GM03348 (cell line): ENCODE results near the gene P4HTM.

ENCODE experiments used
- DNase-seq: peaks from one replicate; pipeline ENCODE4 v3.0.0; 2012; ENCODE audit warnings: low spot score

Gene P4HTM

GRCh38 chr3:48989796-48990635 is at the start of gene P4HTM:
TSS of gene P4HTM (plus strand) at chr3:48990241. CDS start at chr3:48990257, 16 bp downstream.
- peak; percentile 95 for DNase-seq

GRCh38 chr3:48945432-48945831 is 44.6 kb upstream of the P4HTM start:
- DNase-seq = no peak

- no peak for DNase-seq
These were observed 44.0 kb upstream of the P4HTM start for GRCh38 chr3:48945891-48946549.

GRCh38 chr3:48949376-48949717 is 40.7 kb upstream of the P4HTM start:
- peak; percentile 9 for DNase-seq

- no peak for DNase-seq
These were observed 40.0 kb upstream of the P4HTM start for GRCh38 chr3:48950051-48950450.

GRCh38 chr3:48951764-48952163 is 38.3 kb upstream of the P4HTM start:
- no peak for DNase-seq

GRCh38 chr3:48952510-48953118 is 37.4 kb upstream of the P4HTM start:
- no peak for DNase-seq

- no peak for DNase-seq
These were observed 32.9 kb upstream of the P4HTM start for GRCh38 chr3:48957006-48957705.

- peak; percentile 11 for DNase-seq
These were observed 29.1 kb upstream of the P4HTM start for GRCh38 chr3:48960841-48961413.

- DNase-seq = no peak
These were observed 27.7 kb upstream of the P4HTM start for GRCh38 chr3:48962340-48962739.

- no peak for DNase-seq
These were observed 27.1 kb upstream of the P4HTM start for GRCh38 chr3:48962939-48963338.

- no peak for DNase-seq
These were observed 26.4 kb upstream of the P4HTM start for GRCh38 chr3:48963591-48963990.

GRCh38 chr3:48966367-48966766 is 23.7 kb upstream of the P4HTM start:
- DNase-seq = no peak

GRCh38 chr3:48966876-48967361 is 23.1 kb upstream of the P4HTM start:
- DNase-seq = no peak

GRCh38 chr3:48970586-48970985 is 19.5 kb upstream of the P4HTM start:
- no peak for DNase-seq

GRCh38 chr3:48974076-48974864 is 15.8 kb upstream of the P4HTM start:
- DNase-seq = no peak

- DNase-seq = no peak
These were observed 10.6 kb upstream of the P4HTM start for GRCh38 chr3:48979451-48979850.

GRCh38 chr3:48980295-48980694 is 9.7 kb upstream of the P4HTM start:
- DNase-seq = no peak

- no peak for DNase-seq
These were observed 8.0 kb upstream of the P4HTM start for GRCh38 chr3:48982016-48982415.

- no peak for DNase-seq
These were observed 7.4 kb upstream of the P4HTM start for GRCh38 chr3:48982686-48983085.

- no peak for DNase-seq
These were observed 6.9 kb upstream of the P4HTM start for GRCh38 chr3:48983096-48983495.
